Iris pigment epithelial cell (primary cell): ENCODE measurements around the gene APOBEC4.

ENCODE experiments used
- DNase-seq: peaks from one replicate; pipeline ENCODE4 v3.0.0-alpha.2; 2011; ENCODE audit warnings: low read depth

APOBEC4 gene

GRCh38 chr1:183600136-183600535 lies 53.0 kb downstream of the APOBEC4 start:
- DNase-seq: peak; percentile 96

- DNase-seq: no peak
Observed at GRCh38 chr1:183598386-183598785, 54.7 kb downstream of the APOBEC4 start.

- DNase-seq: no peak
Observed at GRCh38 chr1:183597656-183598347, 55.3 kb downstream of the APOBEC4 start.

- no peak for DNase-seq
Observed at GRCh38 chr1:183596500-183596899, 56.6 kb downstream of the APOBEC4 start.
